ENCODE results near the gene PTPN4.
A peak's percentile ranks its signal among the peaks of the same experiment; 100 is the strongest.

Gene PTPN4

GRCh38 chr2:119759451-119760236, at the start of gene PTPN4:
PTPN4 (plus strand) TSS chr2:119759922; CDS start chr2:119809854, 49,932 bp downstream.
- Histone ChIP-seq H3K36me3 (ENCODE audit: insufficient read depth, insufficient read length, low read length) (no peaks in the 10 kb centered on the region), H3K4me1 (ENCODE audit: insufficient read depth, insufficient read length) (no peaks in the 10 kb centered on the region), H3K4me3 (ENCODE audit: insufficient read length, low read depth) (peak within 1 kb of the TSS; percentile 80), H3K27me3 (ENCODE audit: insufficient read depth, insufficient read length) (no peaks in the 10 kb centered on the region), H3K9ac (ENCODE audit: insufficient read length, low read depth) (peak within 1 kb of the TSS; percentile 90), H3K9me3 (ENCODE audit: insufficient read depth, low read length) (no peaks in the 10 kb centered on the region)
- DNase-seq (ENCODE audit: low read depth, low spot score): peak; percentile 98
- TF ChIP-seq YY1 (IDR thresholded peaks at IDR 0.05; ENCODE audit: insufficient read depth, insufficient read length) (peak; percentile 67), SUZ12 (IDR thresholded peaks at IDR 0.05; ENCODE audit: extremely low read depth, insufficient read depth, insufficient read length) (no peak)

DNA sequence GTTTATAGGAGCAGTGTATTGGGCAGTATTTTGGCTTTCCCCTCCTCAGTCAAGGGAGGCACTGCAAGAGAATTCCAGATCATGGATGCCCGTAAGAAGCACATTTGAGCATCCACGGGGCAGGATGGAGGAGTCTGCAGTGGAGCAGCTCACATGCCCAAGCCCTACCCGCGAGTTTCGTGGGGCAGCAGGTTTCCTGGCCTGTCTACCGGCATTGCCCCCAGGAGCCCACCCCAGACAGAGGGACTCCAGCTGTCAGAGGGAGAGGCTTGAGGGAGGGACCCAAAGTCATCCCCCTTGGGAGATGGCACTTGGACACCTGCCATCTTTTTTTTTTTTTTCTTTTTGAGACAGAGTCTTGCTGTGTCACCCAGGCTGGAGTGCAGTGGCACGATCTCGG, 49.4 kb upstream of the PTPN4 start:
- H3K4me1 ChIP-seq (ENCODE audit: insufficient read depth, insufficient read length): no peaks in the 10 kb centered on the region
- TF ChIP-seq YY1 (IDR thresholded peaks at IDR 0.05; ENCODE audit: insufficient read depth, insufficient read length) (no peak), ZNF274 (IDR thresholded peaks at IDR 0.05; ENCODE audit: low read depth, low read length) (no peak)
- peaks cover 3% of the 10 kb centered on the region for H3K9me3 ChIP-seq (ENCODE audit: insufficient read depth, low read length)
- H3K36me3 ChIP-seq (ENCODE audit: insufficient read depth, insufficient read length, low read length): no peaks in the 10 kb centered on the region
- H3K27me3 ChIP-seq (ENCODE audit: insufficient read depth, insufficient read length): no peaks in the 10 kb centered on the region
- DNase-seq (ENCODE audit: low read depth, low spot score): no peak
- no peak overlapping the region for H3K9ac ChIP-seq (ENCODE audit: insufficient read length, low read depth)
- H3K4me3 ChIP-seq (ENCODE audit: insufficient read length, low read depth): no peak overlapping the region

GRCh38 chr2:119711352-119711751, 48.4 kb upstream of the PTPN4 start:
- Histone ChIP-seq H3K4me3 (ENCODE audit: insufficient read length, low read depth) (no peak overlapping the region), H3K4me1 (ENCODE audit: insufficient read depth, insufficient read length) (no peaks in the 10 kb centered on the region), H3K9me3 (ENCODE audit: insufficient read depth, low read length) (no peaks in the 10 kb centered on the region; the same call in 1 of the 2 replicates), H3K9ac (ENCODE audit: insufficient read length, low read depth) (no peak overlapping the region), H3K36me3 (ENCODE audit: insufficient read depth, insufficient read length, low read length) (no peaks in the 10 kb centered on the region), H3K27me3 (ENCODE audit: insufficient read depth, insufficient read length) (peaks cover 2% of the 10 kb centered on the region)
- no peak for DNase-seq (ENCODE audit: low read depth, low spot score)
- TF ChIP-seq ZNF274 (IDR thresholded peaks at IDR 0.05; ENCODE audit: low read depth, low read length) (no peak), YY1 (IDR thresholded peaks at IDR 0.05; ENCODE audit: insufficient read depth, insufficient read length) (no peak), SUZ12 (IDR thresholded peaks at IDR 0.05; ENCODE audit: extremely low read depth, insufficient read depth, insufficient read length) (no peak)

- Histone ChIP-seq H3K4me1 (ENCODE audit: insufficient read depth, insufficient read length) (no peaks in the 10 kb centered on the region), H3K27me3 (ENCODE audit: insufficient read depth, insufficient read length) (peaks cover 2% of the 10 kb centered on the region), H3K4me3 (ENCODE audit: insufficient read length, low read depth) (no peak overlapping the region), H3K9ac (ENCODE audit: insufficient read length, low read depth) (no peak overlapping the region), H3K9me3 (ENCODE audit: insufficient read depth, low read length) (no peaks in the 10 kb centered on the region; the same call in 1 of the 2 replicates), H3K36me3 (ENCODE audit: insufficient read depth, insufficient read length, low read length) (no peaks in the 10 kb centered on the region)
- DNase-seq (ENCODE audit: low read depth, low spot score): no peak
- no peak for TF ChIP-seq YY1 (IDR thresholded peaks at IDR 0.05; ENCODE audit: insufficient read depth, insufficient read length)
- no peak for TF ChIP-seq ZNF274 (IDR thresholded peaks at IDR 0.05; ENCODE audit: low read depth, low read length)
- TF ChIP-seq SUZ12 (IDR thresholded peaks at IDR 0.05; ENCODE audit: extremely low read depth, insufficient read depth, insufficient read length): no peak
Observed at GRCh38 chr2:119712571-119712970, 47.2 kb upstream of the PTPN4 start.

DNA sequence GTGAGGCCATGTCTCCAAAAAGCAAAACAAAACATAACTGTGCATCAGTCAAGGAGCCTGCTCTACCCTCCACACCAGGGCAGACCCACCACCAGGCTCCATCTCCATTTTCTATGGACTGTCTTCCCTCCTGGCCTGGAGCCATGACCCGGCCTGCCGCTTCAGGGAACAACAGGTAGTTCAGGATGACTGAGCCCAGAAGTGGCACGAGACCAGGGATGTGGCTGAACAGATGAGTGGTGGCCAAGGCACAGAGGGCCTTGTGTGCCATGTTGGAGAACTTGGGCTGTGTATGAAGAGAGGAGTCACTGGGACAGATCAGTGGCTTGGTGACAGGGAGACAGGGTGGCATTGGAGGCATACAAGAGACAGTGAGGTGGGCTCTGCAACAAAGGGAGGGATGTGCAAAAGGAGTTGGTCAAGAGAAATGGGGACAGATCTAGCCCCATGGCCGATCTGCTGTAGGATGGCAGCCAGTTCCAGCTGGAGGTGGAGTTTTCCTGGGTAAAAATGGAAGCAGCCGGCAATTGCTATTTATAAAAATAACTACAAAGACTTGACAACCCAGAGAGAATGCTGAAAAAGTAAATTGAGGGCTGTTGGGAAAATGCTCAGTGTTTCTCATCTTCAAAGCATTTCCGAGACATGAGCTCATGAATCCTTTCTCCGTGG, 45.8 kb upstream of the PTPN4 start:
- Histone ChIP-seq H3K36me3 (ENCODE audit: insufficient read depth, insufficient read length, low read length) (no peaks in the 10 kb centered on the region), H3K4me3 (ENCODE audit: insufficient read length, low read depth) (no peak overlapping the region), H3K27me3 (ENCODE audit: insufficient read depth, insufficient read length) (peaks cover 2% of the 10 kb centered on the region), H3K9ac (ENCODE audit: insufficient read length, low read depth) (no peak overlapping the region), H3K4me1 (ENCODE audit: insufficient read depth, insufficient read length) (no peaks in the 10 kb centered on the region), H3K9me3 (ENCODE audit: insufficient read depth, low read length) (no peaks in the 10 kb centered on the region; the same call in 1 of the 2 replicates)
- TF ChIP-seq SUZ12 (IDR thresholded peaks at IDR 0.05; ENCODE audit: extremely low read depth, insufficient read depth, insufficient read length): no peak
- no peak for TF ChIP-seq ZNF274 (IDR thresholded peaks at IDR 0.05; ENCODE audit: low read depth, low read length)
- no peak for TF ChIP-seq YY1 (IDR thresholded peaks at IDR 0.05; ENCODE audit: insufficient read depth, insufficient read length)
- DNase-seq (ENCODE audit: low read depth, low spot score): no peak

DNA sequence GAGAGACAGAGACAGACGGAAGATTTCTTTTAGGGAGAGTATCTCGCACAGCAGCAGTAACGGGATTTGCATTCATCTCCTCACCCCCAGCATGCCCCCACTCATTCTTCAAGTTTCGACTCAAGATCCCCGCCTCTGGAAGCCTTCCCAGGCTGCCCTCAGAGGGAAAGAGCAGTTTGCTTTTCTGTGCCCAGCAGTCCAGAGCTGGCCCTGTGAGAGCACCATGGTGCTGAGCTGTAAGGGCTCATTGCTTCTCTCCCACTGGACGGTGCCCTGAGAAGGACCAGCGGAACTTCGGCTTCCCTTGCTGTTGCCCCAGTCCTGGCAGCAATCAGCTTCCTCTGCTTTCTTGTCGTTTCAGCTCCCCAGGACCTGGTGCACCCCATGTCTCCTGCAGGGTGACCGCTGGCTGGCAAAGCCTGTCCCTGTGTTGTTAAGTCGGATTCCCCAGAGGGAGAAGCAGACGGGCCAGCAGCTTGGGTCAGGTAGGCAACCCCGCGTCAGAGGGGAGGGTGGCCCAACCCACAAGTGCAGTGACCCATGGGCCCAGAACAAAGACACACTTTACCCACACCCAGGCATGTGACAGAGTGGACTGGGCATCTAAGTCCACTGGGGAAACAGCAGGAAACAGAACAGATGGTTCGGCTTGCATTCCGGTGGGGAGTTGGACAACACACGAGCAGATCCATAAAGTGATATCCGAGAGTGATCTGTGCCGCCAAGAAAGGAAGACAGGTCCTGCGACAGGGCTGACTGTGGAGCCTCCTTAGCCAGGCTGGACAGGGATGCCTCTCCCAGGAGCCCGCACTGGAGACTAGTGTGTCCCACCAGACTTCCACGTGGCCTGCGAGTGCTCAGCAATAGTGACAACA, 44.1 kb upstream of the PTPN4 start:
- Histone ChIP-seq H3K9ac (ENCODE audit: insufficient read length, low read depth) (no peak overlapping the region), H3K4me3 (ENCODE audit: insufficient read length, low read depth) (no peak overlapping the region), H3K4me1 (ENCODE audit: insufficient read depth, insufficient read length) (no peaks in the 10 kb centered on the region), H3K27me3 (ENCODE audit: insufficient read depth, insufficient read length) (peaks cover 2% of the 10 kb centered on the region), H3K36me3 (ENCODE audit: insufficient read depth, insufficient read length, low read length) (no peaks in the 10 kb centered on the region), H3K9me3 (ENCODE audit: insufficient read depth, low read length) (no peaks in the 10 kb centered on the region; the same call in 1 of the 2 replicates)
- TF ChIP-seq ZNF274 (IDR thresholded peaks at IDR 0.05; ENCODE audit: low read depth, low read length) (no peak), SUZ12 (IDR thresholded peaks at IDR 0.05; ENCODE audit: extremely low read depth, insufficient read depth, insufficient read length) (no peak), YY1 (IDR thresholded peaks at IDR 0.05; ENCODE audit: insufficient read depth, insufficient read length) (no peak)
- no peak for DNase-seq (ENCODE audit: low read depth, low spot score)

Data from NT2/D1 (cell line).